ENCODE measurements around the gene TNFAIP8.
A peak's percentile ranks its signal among the peaks of the same experiment; 100 is the strongest.

TNFAIP8 gene

DNA sequence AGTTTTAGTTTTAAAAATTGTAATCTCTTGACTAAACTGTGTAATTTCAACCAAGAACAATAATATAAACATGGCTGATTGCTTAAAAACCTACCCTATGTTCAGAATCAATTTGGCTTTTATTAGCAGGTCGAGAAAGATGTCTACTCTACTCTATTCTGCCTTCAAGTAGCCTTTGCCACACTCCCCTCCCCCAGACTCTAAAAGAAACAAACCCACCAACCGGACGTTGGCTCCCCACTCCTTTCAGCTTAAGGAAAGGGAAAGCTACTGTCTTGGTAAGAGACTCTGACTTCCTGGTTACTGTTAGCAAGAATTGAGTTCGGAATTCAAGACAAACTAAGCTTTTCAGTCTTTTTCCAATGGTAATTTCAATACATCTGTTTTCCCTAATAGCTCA lies 46.7 kb downstream of the TNFAIP8 start:
- no peak for TF ChIP-seq CTCF (conservative IDR thresholded peaks at IDR 0.05; ENCODE audit: control insufficient read depth, insufficient read depth, low read depth, low read length)
- no peak overlapping the region for H3K4me3 ChIP-seq (ENCODE audit: control insufficient read depth, low read depth, low read length)
- DNase-seq (ENCODE audit: low read depth): no peak

GRCh38 chr5:119404033-119404432 lies 48.2 kb downstream of the TNFAIP8 start:
- DNase-seq (ENCODE audit: low read depth): no peak
- no peak overlapping the region for H3K4me3 ChIP-seq (ENCODE audit: control insufficient read depth, low read depth, low read length)
- TF ChIP-seq CTCF (conservative IDR thresholded peaks at IDR 0.05; ENCODE audit: control insufficient read depth, insufficient read depth, low read depth, low read length): no peak

DNA sequence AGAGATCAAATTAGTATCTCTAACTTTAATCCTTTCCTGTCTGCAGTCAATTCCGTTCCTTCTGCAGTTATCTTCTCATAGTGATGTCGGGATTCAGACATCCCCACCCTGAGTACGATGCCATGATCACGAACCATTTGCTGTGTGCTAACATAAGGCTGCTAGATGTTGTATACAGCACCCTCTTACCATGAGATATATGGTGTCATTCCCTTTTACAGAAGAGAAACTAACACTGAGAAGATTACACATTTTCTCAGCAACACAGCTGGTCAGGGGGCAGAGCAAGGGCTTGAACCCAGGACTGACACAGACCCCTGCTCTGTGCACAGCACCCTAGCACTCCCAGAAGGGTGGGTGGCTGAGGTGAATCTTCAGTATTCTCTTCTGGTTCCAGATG lies 49.6 kb downstream of the TNFAIP8 start:
- no peak for DNase-seq (ENCODE audit: low read depth)
- TF ChIP-seq CTCF (conservative IDR thresholded peaks at IDR 0.05; ENCODE audit: control insufficient read depth, insufficient read depth, low read depth, low read length): no peak
- no peak overlapping the region for H3K4me3 ChIP-seq (ENCODE audit: control insufficient read depth, low read depth, low read length)

DNA sequence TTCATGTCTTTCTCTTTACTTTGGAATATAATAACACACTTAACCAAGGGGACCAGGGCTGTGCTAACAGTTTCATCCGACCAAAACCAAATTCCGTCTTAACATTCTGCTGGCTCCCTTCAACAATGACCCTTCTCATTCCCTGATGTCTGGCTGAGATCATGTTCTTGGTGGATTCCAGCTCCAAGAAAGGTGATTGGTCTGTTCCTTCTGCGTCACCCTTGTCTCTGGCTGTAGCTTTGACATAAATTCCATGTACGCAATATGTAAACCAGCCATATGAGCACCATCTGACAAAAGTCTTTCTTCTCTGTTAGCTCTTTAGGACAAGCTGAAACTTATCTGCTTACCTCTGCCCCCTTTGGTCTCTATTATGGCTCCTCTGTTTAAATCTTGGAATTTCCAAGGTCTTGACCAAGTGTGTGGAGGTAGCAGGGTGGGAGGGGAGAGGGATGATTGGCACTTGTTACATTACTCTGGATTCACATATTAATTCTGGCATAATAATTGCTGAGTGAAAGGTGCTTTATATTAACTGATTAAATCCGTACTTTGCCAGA lies 50.8 kb downstream of the TNFAIP8 start:
- TF ChIP-seq CTCF (conservative IDR thresholded peaks at IDR 0.05; ENCODE audit: control insufficient read depth, insufficient read depth, low read depth, low read length): no peak
- no peak for DNase-seq (ENCODE audit: low read depth)

DNA sequence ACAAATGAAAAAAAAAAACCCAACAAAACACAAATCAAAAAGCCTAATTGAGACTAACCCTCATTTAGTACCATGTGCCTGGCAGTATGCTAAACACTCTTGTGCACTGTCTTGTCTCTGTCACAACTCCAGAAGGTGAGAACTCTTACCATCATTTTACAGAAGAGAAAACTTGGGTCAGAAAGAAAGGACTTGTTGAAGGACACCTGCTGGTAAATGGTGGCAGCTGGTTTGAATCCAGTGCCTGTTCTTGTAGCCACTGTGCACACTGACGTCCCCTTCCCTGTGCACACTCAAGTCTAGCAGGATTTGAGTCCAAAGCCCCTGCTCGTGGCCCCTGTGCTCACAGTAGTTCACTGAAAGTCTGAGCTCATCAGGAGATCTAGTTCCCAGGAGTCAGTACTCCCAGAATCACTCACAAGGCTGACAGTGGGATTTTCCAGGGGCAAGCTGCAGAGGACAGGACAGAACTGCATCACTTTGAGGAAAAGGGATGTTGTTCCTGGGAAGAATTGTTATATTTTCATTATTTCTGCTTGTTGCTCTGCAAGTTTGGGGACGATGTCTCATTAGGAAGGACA lies 53.5 kb downstream of the TNFAIP8 start:
- no peak overlapping the region for H3K4me3 ChIP-seq (ENCODE audit: control insufficient read depth, low read depth, low read length)
- no peak for DNase-seq (ENCODE audit: low read depth)
- TF ChIP-seq CTCF (conservative IDR thresholded peaks at IDR 0.05; ENCODE audit: control insufficient read depth, insufficient read depth, low read depth, low read length): no peak

More for the DNA sequence above, 50.8 kb downstream of the TNFAIP8 start:
- H3K4me3 ChIP-seq (ENCODE audit: control insufficient read depth, low read depth, low read length): no peak overlapping the region

GRCh38 chr5:119410448-119411159 lies 54.8 kb downstream of the TNFAIP8 start:
- no peak for TF ChIP-seq CTCF (conservative IDR thresholded peaks at IDR 0.05; ENCODE audit: control insufficient read depth, insufficient read depth, low read depth, low read length)
- DNase-seq (ENCODE audit: low read depth): peak; percentile 14
- no peak overlapping the region for H3K4me3 ChIP-seq (ENCODE audit: control insufficient read depth, low read depth, low read length)
